Measurements from ENCODE around the gene TNFRSF9.

TNFRSF9 gene

DNA sequence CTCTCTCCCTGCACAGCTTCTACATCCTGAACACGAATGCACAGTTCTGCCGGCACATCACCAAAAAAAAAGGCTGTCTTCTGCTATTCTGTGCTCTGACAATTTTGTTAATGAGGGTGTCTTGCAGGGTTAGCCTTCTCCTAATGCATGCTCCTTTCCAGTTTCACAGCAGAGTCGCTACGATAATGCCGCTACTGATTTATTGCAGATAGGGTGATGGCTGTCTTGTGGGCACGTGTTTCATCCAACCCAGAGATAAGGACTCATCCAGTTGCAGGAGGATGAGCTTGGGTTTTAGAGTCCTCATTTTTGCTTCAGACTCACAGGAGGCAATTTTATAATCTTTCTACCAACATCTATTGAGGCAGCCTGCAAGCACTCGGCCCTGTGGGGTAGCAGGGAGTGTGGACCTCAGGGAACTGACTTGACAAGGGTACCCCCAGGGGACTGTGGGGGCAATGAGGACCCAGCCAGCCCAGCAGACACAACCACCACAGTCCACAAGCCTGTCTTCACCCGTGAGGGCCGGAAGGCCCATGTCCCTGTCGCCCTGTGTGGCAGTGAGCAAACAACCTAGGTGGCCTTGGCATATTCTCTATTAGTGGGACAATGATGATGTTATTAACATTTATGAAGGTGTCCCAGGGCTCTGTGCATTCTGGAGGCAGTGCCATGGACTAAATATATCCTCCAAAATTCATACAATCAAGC lies 72.4 kb downstream of the TNFRSF9 start:
- DNase-seq: no peak

DNA sequence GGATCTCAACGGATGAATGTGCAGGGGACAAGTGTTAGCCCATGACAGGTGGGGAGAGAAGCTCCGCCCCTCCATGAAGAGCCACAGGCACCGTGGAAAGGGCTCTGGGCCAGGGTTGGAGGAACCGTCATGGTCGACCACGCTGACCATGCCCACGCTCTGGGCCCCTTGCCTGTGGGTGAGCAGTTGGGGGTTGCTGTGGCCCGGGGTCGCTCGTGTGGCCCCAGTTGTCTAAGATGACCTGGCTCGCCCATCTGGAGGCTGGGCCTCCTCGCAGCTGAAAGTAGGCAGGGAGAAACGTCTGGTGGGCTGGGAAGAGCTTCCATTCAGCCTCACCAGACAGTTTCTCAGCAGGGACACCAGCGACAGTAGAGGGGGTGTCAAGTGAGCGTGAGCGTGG lies 74.7 kb downstream of the TNFRSF9 start:
- no peak for DNase-seq

All from central memory CD4-positive, alpha-beta T cell (primary cell).